CD4-positive, alpha-beta T cell treated with Interleukin-17A for 4 hours (primary cell): Measurements from ENCODE around the gene MYL6B.
A peak's percentile ranks its signal among the peaks of the same experiment; 100 is the strongest.

ENCODE experiments used
- DNase-seq: peaks from one replicate; pipeline ENCODE4 v3.0.0-alpha.2; 2020; ENCODE audit warnings: mixed read lengths

The MYL6B gene

GRCh38 chr12:56124133-56124532, 28.3 kb upstream of the MYL6B start:
- DNase-seq, result no peak

GRCh38 chr12:56126732-56127239, 25.6 kb upstream of the MYL6B start:
- DNase-seq, result no peak

DNA sequence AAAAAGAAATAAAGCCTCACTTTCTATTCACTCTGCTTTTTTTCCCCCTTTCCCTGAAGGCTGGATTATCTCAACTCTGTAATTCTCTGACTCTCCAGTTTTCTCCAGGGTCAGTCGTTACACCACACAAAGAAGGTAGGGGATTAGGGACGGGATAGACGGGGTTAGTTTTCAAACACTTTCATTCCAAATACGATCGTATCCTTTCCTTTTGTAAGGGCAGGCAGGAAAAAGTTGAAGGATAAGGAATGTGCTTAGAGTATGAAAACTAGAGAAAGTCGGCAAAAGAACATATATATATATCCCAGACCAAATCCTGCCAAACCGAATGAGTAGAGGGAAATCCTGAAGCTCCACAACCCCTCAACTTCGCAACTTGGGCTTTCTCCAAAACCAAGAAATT, 24.9 kb upstream of the MYL6B start:
- no peak for DNase-seq

DNA sequence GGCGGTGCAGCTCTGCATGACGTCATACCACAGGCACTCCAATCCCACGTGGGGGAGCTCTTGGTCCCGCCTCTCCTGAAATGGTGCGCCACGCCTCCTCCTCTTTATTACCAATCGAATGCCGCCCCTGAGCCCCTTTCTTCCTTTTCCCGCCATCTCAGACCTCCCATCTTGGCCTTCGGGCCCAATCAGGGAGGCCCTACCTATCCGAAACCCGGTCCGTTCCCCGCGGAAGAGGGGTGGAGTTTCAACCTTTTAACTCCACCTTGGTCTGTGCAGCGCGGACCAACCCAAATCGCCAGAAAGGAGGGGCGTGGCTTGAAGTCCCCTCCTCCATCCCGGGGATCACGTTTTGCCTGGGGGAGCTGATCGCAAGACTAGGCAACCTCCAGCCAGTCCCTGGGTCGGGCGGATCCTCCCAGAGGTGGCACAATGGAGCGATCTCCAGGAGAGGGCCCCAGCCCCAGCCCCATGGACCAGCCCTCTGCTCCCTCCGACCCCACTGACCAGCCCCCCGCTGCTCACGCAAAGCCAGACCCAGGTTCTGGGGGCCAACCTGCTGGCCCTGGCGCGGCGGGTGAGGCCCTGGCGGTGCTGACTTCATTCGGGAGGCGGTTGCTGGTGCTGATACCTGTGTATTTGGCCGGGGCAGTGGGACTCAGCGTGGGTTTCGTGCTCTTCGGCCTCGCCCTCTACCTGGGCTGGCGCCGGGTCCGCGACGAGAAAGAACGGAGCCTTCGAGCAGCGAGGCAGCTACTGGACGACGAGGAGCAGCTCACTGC, 24.3 kb upstream of the MYL6B start, which contains the start of gene ESYT1:
Gene ESYT1 (plus strand): TSS at position 380 of the 782 bp plus-strand sequence. CDS start 53 bp downstream, at position 433.
- DNase-seq, result peak; percentile 98

GRCh38 chr12:56128670-56129205, 23.6 kb upstream of the MYL6B start:
- no peak for DNase-seq

DNA sequence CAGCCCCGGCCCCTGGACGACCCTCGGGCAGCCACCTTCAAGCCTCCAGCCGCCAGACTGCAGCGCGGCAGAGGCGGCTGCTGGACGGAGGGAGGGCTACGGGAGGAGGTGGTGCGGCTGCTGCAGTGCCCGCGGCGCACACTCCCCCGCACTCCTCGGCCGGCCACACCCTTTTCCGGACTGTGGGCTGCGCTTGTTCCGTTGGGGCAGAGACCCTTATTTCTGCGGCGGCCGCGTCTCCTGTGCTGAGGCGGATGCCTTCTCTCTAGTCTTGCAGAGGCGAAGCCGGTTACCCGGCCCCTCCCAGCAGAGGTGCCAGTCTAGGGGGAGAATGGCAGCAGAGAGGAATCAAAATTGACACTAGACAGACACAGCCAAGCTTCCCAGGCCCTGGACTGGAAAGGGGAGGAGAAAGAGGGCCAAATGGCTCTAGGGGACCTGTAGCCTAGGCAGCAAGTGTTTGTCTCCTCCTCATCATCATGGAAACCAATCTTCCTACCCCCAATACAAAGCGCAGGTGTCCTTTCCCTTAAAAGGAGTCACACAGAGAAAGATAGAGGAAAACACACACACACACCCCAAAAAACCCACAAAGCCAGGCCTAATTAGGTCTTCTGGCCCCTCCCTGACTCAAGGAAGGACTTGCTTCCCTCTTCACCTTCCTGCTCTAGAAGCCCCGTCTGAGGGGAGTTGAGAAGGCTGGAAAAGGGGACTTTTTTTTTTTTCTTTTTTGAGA, 23.0 kb upstream of the MYL6B start:
- DNase-seq, result peak; percentile 83

GRCh38 chr12:56129942-56130495, 22.4 kb upstream of the MYL6B start:
- no peak for DNase-seq

DNA sequence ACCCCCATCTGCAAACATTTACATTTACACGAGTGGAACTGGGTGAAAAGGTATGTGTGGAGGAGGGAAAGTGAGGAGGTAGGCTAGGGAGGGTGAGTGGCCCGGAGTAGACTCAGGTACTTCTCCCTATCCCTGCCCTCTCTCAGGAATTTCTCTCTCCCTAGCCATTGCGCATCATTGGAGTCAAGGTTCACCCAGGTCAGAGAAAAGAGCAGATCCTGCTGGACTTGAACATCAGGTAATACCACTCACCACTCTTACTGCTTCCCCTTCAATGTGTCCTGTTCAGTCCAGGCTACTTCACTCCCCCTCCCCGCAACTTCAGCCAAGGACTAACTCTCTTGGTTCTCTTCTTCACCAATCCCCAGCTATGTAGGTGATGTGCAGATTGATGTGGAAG, 21.5 kb upstream of the MYL6B start:
- no peak for DNase-seq

- DNase-seq, result no peak
Measured at GRCh38 chr12:56134897-56135296, 17.5 kb upstream of the MYL6B start.

DNA sequence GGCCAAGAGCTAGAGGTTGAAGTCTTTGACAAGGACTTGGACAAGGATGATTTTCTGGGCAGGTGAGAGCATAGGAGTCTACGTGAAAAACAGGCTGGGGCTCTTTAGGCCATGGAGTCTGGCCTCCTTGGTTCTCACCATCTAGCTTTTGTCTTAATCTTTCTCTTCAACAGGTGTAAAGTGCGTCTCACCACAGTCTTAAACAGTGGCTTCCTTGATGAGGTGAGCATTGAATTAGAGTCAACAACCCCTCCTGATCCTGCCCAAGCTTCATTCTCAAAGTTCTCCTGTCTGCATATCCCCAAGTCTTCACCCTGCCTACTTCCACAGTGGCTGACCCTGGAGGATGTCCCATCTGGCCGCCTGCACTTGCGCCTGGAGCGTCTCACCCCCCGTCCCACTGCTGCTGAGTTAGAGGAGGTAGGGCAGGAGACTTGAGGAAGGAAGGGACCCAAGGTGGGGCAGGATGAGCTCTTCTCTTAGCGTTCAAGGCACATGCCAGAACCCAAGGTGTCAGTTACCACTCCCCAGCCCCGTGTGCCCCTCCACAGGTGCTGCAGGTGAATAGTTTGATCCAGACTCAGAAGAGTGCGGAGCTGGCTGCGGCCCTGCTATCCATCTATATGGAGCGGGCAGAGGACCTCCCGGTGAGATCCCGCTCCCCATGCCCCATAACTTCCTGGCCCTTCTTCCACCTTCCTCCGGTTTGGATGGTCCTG, 14.4 kb upstream of the MYL6B start:
- DNase-seq, result no peak

- DNase-seq, result no peak
Measured at GRCh38 chr12:56141946-56142784, 10.2 kb upstream of the MYL6B start.

DNA sequence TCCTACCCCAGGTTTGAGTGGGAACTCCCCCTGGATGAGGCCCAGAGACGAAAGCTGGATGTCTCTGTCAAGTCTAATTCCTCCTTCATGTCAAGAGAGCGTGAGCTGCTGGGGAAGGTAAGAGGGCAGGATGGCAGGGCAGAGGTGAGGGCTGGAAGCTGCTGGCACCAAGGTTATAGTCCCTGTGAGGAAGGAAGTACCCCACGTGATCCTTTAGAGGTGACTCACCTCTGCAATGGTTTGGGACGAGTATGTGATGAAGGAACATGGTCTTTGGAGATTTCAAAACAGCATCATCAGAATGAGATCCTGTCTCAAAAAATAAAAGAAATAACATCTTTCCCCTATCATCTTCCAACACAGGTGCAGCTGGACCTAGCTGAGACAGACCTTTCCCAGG, 9.2 kb upstream of the MYL6B start:
- peak; percentile 56 for DNase-seq

- no peak for DNase-seq
Measured at GRCh38 chr12:56143870-56144269, 8.5 kb upstream of the MYL6B start.

DNA sequence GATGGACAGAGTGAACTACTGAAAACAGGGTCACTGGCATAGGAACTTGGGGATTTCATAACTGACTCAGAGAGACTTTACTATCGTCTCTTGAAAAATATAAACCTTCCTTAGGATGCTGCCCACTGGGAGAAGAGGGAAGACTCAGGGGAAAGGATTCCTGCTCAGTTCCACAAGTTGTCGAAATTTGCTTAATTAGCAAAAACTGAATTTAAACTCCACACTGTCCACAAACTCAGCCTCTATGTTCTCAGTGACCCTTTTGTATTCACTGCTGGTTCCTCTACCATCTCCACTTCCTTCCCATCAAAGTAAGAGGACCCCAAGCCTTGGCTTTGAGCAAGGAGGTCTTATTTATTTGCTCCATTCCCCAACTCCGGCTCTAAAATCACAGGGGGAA, 7.2 kb upstream of the MYL6B start:
- DNase-seq, result no peak

DNA sequence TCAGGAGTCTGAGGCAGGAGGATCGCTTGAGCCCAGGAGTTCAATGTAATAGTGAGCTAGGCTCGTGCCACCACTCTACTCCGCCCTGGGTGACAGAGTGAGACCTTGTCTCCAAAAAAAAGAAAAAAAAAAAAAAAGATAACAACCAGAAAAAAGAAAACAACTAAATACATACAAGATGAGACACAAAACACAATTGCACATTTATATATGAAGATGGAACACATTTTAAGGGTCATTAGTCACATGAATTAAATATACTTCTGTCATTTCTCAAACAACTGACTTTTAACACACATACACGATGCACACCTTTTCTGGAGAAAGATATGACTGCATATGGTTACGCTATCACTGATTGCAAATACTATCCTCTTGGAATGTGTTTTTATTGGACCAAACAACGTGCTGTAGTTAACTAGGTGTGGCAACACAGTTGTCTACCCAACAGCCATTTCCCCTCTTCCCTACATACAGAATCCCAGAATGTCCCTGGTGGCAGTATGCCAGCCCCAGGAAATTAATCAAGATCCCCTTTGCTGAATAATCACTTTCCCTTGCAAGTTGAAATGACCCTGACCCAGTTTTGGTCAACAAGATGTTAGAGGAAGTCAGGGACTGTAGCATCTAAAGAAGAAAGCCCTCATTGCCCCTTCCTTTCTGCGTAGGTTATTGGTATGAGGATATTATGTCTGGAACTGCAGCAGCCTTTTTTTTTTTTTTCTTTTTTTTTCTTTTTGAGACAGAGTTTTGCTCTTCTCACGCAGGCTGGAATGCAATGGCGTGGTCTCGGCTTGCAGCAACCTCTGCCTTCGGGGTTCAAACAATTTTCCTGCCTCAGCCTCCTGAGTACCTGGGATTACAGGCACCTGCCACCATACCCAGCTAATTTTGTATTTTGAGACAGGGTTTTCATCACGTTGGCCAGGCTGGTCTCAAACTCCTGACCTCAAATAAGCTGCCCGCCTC, 5.6 kb upstream of the MYL6B start:
- DNase-seq, result no peak

DNA sequence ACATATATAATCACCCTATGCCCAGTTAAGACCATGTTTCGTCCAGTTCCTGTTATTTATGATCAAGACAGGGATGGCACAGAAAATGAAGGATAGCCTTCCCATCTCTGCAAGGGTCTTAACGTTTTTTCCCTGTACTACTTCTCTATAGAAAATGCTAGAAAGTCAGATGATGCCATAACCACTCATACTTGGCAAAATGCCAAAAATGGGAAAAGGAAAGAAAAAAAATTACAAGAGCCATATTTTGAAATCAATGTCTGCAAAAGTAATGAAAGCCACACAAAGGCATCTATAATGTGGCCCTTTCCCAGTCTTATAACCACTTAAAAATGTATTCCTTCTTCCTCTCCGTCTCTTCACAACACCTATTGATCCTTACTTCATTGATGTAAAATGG, 1.8 kb upstream of the MYL6B start:
- no peak for DNase-seq

DNA sequence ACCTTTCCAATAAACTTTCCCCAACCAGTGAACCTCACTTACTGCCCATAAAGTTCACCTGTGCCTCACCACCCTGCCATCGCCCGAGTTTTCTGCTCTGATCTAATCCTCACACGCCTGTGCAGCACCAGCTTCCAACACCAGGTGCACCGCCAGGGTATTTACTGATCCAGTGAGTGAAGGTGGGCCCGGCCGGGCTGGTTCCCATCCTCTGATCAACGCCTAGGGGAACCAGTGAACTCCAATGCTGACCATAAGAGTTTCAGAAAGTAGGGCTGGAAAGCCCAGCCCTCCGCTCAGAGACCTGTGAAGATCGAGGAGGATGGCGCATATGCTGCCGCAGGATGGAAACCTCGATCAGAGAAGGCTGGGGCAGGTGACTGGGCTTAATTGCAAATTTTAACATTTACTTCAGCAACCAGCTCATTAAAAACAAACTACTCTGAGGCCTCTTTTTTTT, 685 bp upstream of the MYL6B start:
- peak; percentile 77 for DNase-seq

DNA sequence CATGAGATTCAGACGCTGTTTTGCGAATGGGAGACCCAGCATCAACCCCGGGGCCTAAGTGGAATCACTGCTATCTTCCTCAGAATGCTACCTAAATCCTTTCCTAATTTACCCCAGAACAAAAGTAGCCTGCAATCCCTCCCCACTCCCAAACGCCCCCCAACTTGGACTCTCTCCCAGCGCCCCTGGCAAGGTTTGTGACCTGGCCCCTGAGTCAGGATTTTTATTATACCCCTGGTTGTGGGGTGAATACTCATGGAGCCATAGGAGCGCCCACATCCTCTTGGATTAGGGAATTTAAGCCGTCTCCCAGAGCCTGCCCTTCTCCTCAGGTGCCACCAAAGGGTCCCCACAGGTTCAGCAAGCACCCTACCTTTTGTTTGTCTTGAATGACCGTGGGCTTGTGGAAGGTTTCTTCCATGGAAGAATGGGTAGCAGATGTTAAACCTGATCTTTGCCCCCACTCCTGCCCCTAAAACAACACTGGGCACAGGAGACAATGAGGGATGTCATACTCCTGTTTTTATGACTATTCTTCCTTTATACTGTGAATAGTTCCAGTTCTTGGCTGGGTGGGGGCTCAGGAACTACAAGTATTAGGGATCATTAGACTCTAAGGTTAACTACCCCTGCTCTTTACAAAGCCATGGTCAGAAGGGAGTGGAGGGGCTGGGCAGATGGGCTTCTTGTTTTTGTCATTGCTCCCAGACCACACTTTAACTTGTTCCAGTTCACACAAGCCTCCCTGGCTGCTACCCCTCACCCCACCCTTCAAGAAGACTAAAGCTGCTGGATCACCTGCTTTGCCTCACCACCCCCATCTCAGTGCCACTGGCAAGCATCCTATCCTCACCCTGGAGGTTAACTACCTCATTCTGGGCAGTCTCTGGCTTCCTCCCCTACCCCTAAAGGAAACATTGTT, 630 bp downstream of the MYL6B start:
- DNase-seq, result no peak

GRCh38 chr12:56153678-56154065, 1.3 kb downstream of the MYL6B start:
- no peak for DNase-seq
